ENCODE data around the gene FAM193A.
"Not testable (repeated sequence)": the region's sequence is repeated elsewhere in the genome, so short reads cannot be mapped to it uniquely, and the experiment has no call there.

Gene FAM193A

GRCh38 chr4:2618729-2619128 is 82.3 kb downstream of the FAM193A start:
- DNase-seq, result not testable (repeated sequence)

- DNase-seq, result no peak
Measured at GRCh38 chr4:2619459-2619858, 83.0 kb downstream of the FAM193A start.

- DNase-seq, result no peak
Measured at GRCh38 chr4:2621419-2621818, 85.0 kb downstream of the FAM193A start.

GRCh38 chr4:2623442-2623841 is 87.0 kb downstream of the FAM193A start:
- DNase-seq, result no peak

- DNase-seq, result no peak
Measured at GRCh38 chr4:2624782-2625530, 88.5 kb downstream of the FAM193A start.

GRCh38 chr4:2626231-2626630 is 89.8 kb downstream of the FAM193A start:
- DNase-seq, result no peak

GRCh38 chr4:2630556-2631273 is 94.3 kb downstream of the FAM193A start:
- DNase-seq, result no peak

- DNase-seq, result no peak
Measured at GRCh38 chr4:2634014-2634413, 97.6 kb downstream of the FAM193A start.

GRCh38 chr4:2636331-2636730 is 99.9 kb downstream of the FAM193A start:
- no peak for DNase-seq

- DNase-seq, result not testable (repeated sequence)
Measured at GRCh38 chr4:2636994-2637393, 100.5 kb downstream of the FAM193A start.

GRCh38 chr4:2637956-2638552 is 101.6 kb downstream of the FAM193A start:
- peak; percentile 76 for DNase-seq

- DNase-seq, result no peak
Measured at GRCh38 chr4:2638730-2639129, 102.3 kb downstream of the FAM193A start.

- DNase-seq, result no peak
Measured at GRCh38 chr4:2642968-2643367, 106.5 kb downstream of the FAM193A start.

GRCh38 chr4:2643555-2643954 is 107.1 kb downstream of the FAM193A start:
- DNase-seq, result no peak

- DNase-seq, result no peak
Measured at GRCh38 chr4:2646396-2647149, 110.1 kb downstream of the FAM193A start.

GRCh38 chr4:2647403-2648158 is 111.1 kb downstream of the FAM193A start:
- peak; percentile 80 for DNase-seq

GRCh38 chr4:2648159-2648814 is 111.8 kb downstream of the FAM193A start:
- DNase-seq, result no peak

GRCh38 chr4:2649604-2650114 is 113.2 kb downstream of the FAM193A start:
- DNase-seq, result no peak

- DNase-seq, result no peak
Measured at GRCh38 chr4:2650276-2650675, 113.8 kb downstream of the FAM193A start.

GRCh38 chr4:2651546-2651945 is 115.1 kb downstream of the FAM193A start:
- DNase-seq, result no peak

- DNase-seq, result peak; percentile 64
Measured at GRCh38 chr4:2651998-2652397, 115.6 kb downstream of the FAM193A start.

All from NCI-H2029 (cell line).